ENCODE results near the gene PIH1D1. TPM values are rescaled to one million over a fixed set of nuclear protein-coding genes. Genes with fewer than 3 reads are reported as not detected.

The PIH1D1 gene
- total RNA-seq, 1 donor: 80.6 TPM

GRCh38 chr19:49472936-49473335 lies 21.3 kb upstream of the PIH1D1 start:
- no peak for TF ChIP-seq CTCF (IDR thresholded peaks at IDR 0.05; ENCODE audit: insufficient read depth, low read length)
- DNase-seq (ENCODE audit: low read depth): no peak

GRCh38 chr19:49470615-49470978 lies 19.0 kb upstream of the PIH1D1 start:
- no peak for TF ChIP-seq CTCF (IDR thresholded peaks at IDR 0.05; ENCODE audit: insufficient read depth, low read length)
- DNase-seq (ENCODE audit: low read depth): no peak
- no peak overlapping the region for H3K4me3 ChIP-seq (ENCODE audit: low read depth, low read length)

More at GRCh38 chr19:49472936-49473335, 21.3 kb upstream of the PIH1D1 start:
- H3K4me3 ChIP-seq (ENCODE audit: low read depth, low read length): no peak overlapping the region

- no peak overlapping the region for H3K4me3 ChIP-seq (ENCODE audit: low read depth, low read length)
- no peak for DNase-seq (ENCODE audit: low read depth)
- TF ChIP-seq CTCF (IDR thresholded peaks at IDR 0.05; ENCODE audit: insufficient read depth, low read length): no peak
These were observed 18.4 kb upstream of the PIH1D1 start for GRCh38 chr19:49469828-49470614.

GRCh38 chr19:49468746-49469447 lies 17.3 kb upstream of the PIH1D1 start:
- H3K4me3 ChIP-seq (ENCODE audit: low read depth, low read length): no peak overlapping the region
- peak; percentile 95 for DNase-seq (ENCODE audit: low read depth)
- no peak for TF ChIP-seq CTCF (IDR thresholded peaks at IDR 0.05; ENCODE audit: insufficient read depth, low read length)

GRCh38 chr19:49468199-49468598 lies 16.6 kb upstream of the PIH1D1 start:
- no peak for TF ChIP-seq CTCF (IDR thresholded peaks at IDR 0.05; ENCODE audit: insufficient read depth, low read length)
- H3K4me3 ChIP-seq (ENCODE audit: low read depth, low read length): no peak overlapping the region
- no peak for DNase-seq (ENCODE audit: low read depth)

GRCh38 chr19:49465371-49465770 lies 13.8 kb upstream of the PIH1D1 start:
- no peak for DNase-seq (ENCODE audit: low read depth)
- TF ChIP-seq CTCF (IDR thresholded peaks at IDR 0.05; ENCODE audit: insufficient read depth, low read length): no peak
- no peak overlapping the region for H3K4me3 ChIP-seq (ENCODE audit: low read depth, low read length)
